Measurements from ENCODE around the gene NLRP11.
"Not testable (repeated sequence)": the region's sequence is repeated elsewhere in the genome, so short reads cannot be mapped to it uniquely, and the experiment has no call there.

The NLRP11 gene

DNA sequence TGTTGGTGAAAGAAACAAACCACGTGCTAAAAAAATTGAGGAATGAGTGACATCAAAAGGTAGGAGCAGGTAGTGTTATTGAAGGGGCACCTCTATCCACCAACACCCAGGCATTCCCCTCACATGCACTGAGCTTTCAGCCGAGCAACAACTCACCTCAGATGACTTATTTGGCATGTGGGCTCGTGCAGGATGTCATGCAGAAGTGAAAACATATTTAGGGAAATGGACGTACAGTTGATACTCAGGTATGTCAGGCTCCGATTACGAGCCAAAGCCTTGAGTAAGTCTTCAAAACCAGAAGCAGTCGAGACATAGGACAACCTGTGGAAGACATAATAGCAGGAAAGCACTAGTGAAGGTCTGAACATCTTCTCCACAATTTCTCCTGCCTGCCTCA, 30.4 kb downstream of the NLRP11 start:
- TF ChIP-seq CTCF (conservative IDR thresholded peaks at IDR 0.05): no peak
- H3K27ac ChIP-seq: no peak overlapping the region

DNA sequence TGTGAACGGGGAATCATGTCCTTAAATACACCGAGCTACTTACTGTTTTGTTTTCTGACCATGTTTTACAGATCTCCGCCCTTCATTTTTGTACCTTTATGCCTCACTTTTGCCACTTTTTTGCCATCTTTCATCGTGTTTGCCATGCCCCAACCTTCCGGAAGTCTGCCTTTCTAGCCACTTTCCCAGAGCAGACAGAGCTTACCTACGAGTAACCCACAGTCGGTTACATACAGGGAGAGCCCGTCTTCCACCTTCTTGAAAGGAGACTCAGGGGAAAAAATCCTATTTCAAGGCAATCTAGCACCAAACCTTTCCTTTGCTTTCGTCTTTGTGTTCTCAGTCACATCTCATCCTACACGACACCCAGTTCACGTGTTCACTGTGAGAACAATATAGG, 36.8 kb downstream of the NLRP11 start:
- no peak for TF ChIP-seq CTCF (conservative IDR thresholded peaks at IDR 0.05)

GRCh38 chr19:55781112-55781511, 50.7 kb downstream of the NLRP11 start:
- H3K27ac ChIP-seq: no peak overlapping the region
- no peak for TF ChIP-seq CTCF (conservative IDR thresholded peaks at IDR 0.05)

More for the DNA sequence above, 36.8 kb downstream of the NLRP11 start:
- no peak overlapping the region for H3K27ac ChIP-seq

GRCh38 chr19:55778331-55778730, 53.5 kb downstream of the NLRP11 start:
- no peak overlapping the region for H3K27ac ChIP-seq
- no peak for TF ChIP-seq CTCF (conservative IDR thresholded peaks at IDR 0.05)

DNA sequence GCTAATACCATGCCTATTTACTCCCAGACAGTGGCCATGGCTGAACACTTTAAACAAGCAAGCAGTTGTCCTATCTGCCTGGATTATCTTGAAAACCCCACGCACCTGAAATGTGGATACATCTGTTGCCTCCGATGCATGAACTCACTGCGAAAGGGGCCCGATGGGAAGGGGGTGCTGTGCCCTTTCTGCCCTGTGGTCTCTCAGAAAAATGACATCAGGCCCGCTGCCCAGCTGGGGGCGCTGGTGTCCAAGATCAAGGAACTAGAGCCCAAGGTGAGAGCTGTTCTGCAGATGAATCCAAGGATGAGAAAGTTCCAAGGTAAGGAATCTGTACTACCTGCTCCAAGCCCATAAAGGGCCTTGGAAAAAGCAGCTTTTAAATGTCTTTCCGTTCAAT, 54.3 kb downstream of the NLRP11 start:
- H3K27ac ChIP-seq: no peak overlapping the region
- TF ChIP-seq CTCF (conservative IDR thresholded peaks at IDR 0.05): peak; percentile 56

GRCh38 chr19:55769632-55770031, 62.2 kb downstream of the NLRP11 start:
- not testable (repeated sequence) for H3K27ac ChIP-seq

DNA sequence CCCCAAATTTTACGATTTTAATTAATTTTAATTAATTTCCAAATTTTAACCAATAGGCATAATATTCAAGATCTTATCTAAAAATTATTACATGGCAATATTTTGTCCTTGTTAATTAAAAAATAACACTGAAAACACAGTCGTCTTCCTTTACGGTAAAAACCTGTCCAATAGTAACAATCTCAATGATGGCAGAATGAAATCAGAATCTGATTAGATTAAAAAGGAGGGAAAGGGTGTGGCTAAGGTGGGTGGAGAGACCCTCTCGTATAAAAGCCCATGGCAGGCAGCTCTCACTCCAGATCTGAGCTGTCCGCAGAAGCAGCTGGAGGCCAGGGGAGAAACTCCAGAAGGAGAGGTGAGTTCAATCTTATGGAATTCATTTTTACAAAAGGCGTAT, 63.0 kb downstream of the NLRP11 start, which contains the start of gene RFPL4AL1:
Gene RFPL4AL1, plus strand, starts transcription at position 301 of the 400 bp plus-strand sequence. CDS start 2,687 bp downstream, outside the sequence.
- H3K27ac ChIP-seq: not testable (repeated sequence)

DNA sequence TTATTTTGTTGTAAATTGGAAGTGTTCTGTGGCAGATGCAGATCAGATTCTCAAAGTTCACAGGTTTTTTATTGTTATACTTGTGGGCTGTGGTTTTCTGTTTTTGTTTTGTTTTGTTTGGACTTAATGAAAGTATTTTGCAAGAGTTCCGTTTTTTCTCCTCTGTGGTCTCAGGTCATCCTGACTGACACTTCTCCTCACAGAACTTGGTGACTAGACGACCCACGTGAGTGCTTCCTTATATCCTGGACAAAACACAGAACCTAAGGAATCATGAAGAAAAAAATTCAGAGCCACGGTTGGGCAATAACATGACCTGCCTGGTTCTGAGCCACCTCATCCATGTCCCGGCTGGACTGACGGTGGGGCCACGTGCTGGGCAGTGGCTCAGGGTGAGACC, 65.3 kb downstream of the NLRP11 start:
- no peak overlapping the region for H3K27ac ChIP-seq
- no peak for TF ChIP-seq CTCF (conservative IDR thresholded peaks at IDR 0.05)

DNA sequence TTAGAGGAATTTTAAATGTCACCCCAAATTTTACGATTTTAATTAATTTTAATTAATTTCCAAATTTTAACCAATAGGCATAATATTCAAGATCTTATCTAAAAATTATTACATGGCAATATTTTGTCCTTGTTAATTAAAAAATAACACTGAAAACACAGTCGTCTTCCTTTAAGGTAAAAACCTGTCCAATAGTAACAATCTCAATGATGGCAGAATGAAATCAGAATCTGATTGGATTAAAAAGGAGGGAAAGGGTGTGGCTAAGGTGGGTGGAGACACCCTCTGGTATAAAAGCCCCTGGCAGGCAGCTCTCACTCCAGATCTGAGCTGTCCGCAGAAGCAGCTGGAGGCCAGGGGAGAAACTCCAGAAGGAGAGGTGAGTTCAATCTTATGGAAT, 73.0 kb downstream of the NLRP11 start, which contains the start of gene RFPL4A:
Gene RFPL4A, plus strand, starts transcription at position 301 of the 400 bp plus-strand sequence. CDS start 2,704 bp downstream, outside the sequence.
- H3K27ac ChIP-seq: not testable (repeated sequence)

DNA sequence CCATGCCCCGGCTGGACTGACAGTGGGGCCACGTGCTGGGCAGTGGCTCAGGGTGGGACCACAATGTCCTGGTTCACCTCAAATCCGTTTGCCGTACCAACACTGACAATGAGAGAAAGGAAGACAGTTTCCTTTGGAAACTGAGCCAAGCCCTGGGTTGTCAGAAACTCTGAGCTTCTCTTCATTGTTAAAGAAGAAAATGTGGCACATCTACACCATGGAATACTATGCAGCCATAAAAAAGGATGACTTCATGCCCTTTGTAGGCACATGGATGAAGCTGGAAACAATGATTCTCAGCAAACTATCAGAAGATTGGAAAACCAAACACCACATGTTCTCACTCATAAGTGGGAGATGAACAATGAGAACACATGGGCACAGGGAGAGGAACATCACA, 75.0 kb downstream of the NLRP11 start:
- not testable (repeated sequence) for H3K27ac ChIP-seq
